Measurements from ENCODE around the gene F2RL1. TPM values are rescaled to one million over a fixed set of nuclear protein-coding genes. Genes with fewer than 3 reads are reported as not detected.
A peak's percentile ranks its signal among the peaks of the same experiment; 100 is the strongest.
"Not testable (repeated sequence)": the region's sequence is repeated elsewhere in the genome, so short reads cannot be mapped to it uniquely, and the experiment has no call there.

F2RL1 gene
- total RNA-seq, 2 experiments from 2014 or later, result 1.6 to 2.2 TPM

- ATAC-seq (no peak), DNase-seq (no peak)
- CTCF ChIA-PET, result no interaction called here
- POLR2A ChIA-PET, result no interaction called here
- H3K9me3 Mint-ChIP-seq (ENCODE audit: insufficient read depth), result no peaks in the 10 kb centered on the region
- no peak overlapping the region for H3K27ac Mint-ChIP-seq
- no peaks in the 10 kb centered on the region for H3K4me1 Mint-ChIP-seq (ENCODE audit: low read depth)
- peaks cover under 1% of the 10 kb centered on the region for H3K27me3 Mint-ChIP-seq (ENCODE audit: low read depth)
- no peaks in the 10 kb centered on the region for H3K36me3 Mint-ChIP-seq (ENCODE audit: low read depth)
- no peak overlapping the region for H3K4me3 Mint-ChIP-seq
Measured at GRCh38 chr5:76831110-76831452, 12.3 kb downstream of the F2RL1 start.

- no peak overlapping the region for H3K27ac Mint-ChIP-seq
- CTCF ChIA-PET, result no interaction called here
Measured at GRCh38 chr5:76836181-76836580, 17.4 kb downstream of the F2RL1 start.

GRCh38 chr5:76836585-76836984 lies 17.8 kb downstream of the F2RL1 start:
- Mint-ChIP-seq H3K27me3 (ENCODE audit: low read depth) (peaks cover 2% of the 10 kb centered on the region), H3K4me1 (ENCODE audit: low read depth) (no peaks in the 10 kb centered on the region), H3K27ac (no peak overlapping the region), H3K4me3 (no peak overlapping the region), H3K9me3 (ENCODE audit: insufficient read depth) (no peaks in the 10 kb centered on the region), H3K36me3 (ENCODE audit: low read depth) (no peaks in the 10 kb centered on the region)
- ChIA-PET CTCF (no interaction called here), POLR2A (no interaction called here)
- ATAC-seq (no peak), DNase-seq (no peak)

More at GRCh38 chr5:76836181-76836580, 17.4 kb downstream of the F2RL1 start:
- POLR2A ChIA-PET, result no interaction called here
- Mint-ChIP-seq H3K9me3 (ENCODE audit: insufficient read depth) (no peaks in the 10 kb centered on the region), H3K4me3 (no peak overlapping the region), H3K4me1 (ENCODE audit: low read depth) (no peaks in the 10 kb centered on the region), H3K27me3 (ENCODE audit: low read depth) (no peaks in the 10 kb centered on the region), H3K36me3 (ENCODE audit: low read depth) (no peaks in the 10 kb centered on the region)
- no peak for DNase-seq
- ATAC-seq, result no peak

GRCh38 chr5:76838481-76839261 lies 19.8 kb downstream of the F2RL1 start:
- Mint-ChIP-seq H3K4me3 (no peak overlapping the region), H3K27me3 (ENCODE audit: low read depth) (peaks cover 9% of the 10 kb centered on the region), H3K9me3 (ENCODE audit: insufficient read depth) (no peaks in the 10 kb centered on the region), H3K27ac (no peak overlapping the region), H3K4me1 (ENCODE audit: low read depth) (no peaks in the 10 kb centered on the region), H3K36me3 (ENCODE audit: low read depth) (no peaks in the 10 kb centered on the region)
- DNase-seq (no peak), ATAC-seq (no peak)
- POLR2A ChIA-PET, result no interaction called here
- CTCF ChIA-PET, result no interaction called here

GRCh38 chr5:76841361-76841760 lies 22.5 kb downstream of the F2RL1 start:
- ChIA-PET CTCF (interaction anchor here (2.3 kb wide), 1 partner anchor 27 kb away, joined by 5 read pairs; no protein-coding TSS in a partner anchor), POLR2A (interaction anchor here (0.7 kb wide), 1 partner anchor 36 kb away, joined by 4 read pairs; no protein-coding TSS in a partner anchor)
- H3K9me3 Mint-ChIP-seq (ENCODE audit: insufficient read depth), result no peaks in the 10 kb centered on the region
- no peaks in the 10 kb centered on the region for H3K4me1 Mint-ChIP-seq (ENCODE audit: low read depth)
- H3K27ac Mint-ChIP-seq, result no peak overlapping the region
- no peaks in the 10 kb centered on the region for H3K36me3 Mint-ChIP-seq (ENCODE audit: low read depth)
- DNase-seq, result no peak
- peaks cover 12% of the 10 kb centered on the region for H3K27me3 Mint-ChIP-seq (ENCODE audit: low read depth)
- no peak overlapping the region for H3K4me3 Mint-ChIP-seq
- no peak for ATAC-seq

GRCh38 chr5:76845890-76846289 lies 27.1 kb downstream of the F2RL1 start:
- DNase-seq (no peak), ATAC-seq (no peak)
- no peaks in the 10 kb centered on the region for H3K9me3 Mint-ChIP-seq (ENCODE audit: insufficient read depth)
- H3K4me1 Mint-ChIP-seq (ENCODE audit: low read depth), result peaks cover 20% of the 10 kb centered on the region
- ChIA-PET CTCF (no interaction called here), POLR2A (no interaction called here)
- peaks cover 2% of the 10 kb centered on the region for H3K36me3 Mint-ChIP-seq (ENCODE audit: low read depth)
- H3K27me3 Mint-ChIP-seq (ENCODE audit: low read depth), result peaks cover 12% of the 10 kb centered on the region
- no peak overlapping the region for H3K27ac Mint-ChIP-seq
- no peak overlapping the region for H3K4me3 Mint-ChIP-seq

- Mint-ChIP-seq H3K9me3 (ENCODE audit: insufficient read depth) (peaks cover 8% of the 10 kb centered on the region), H3K4me3 (peak within 1 kb of the TSS; percentile 40), H3K27me3 (ENCODE audit: low read depth) (no peaks in the 10 kb centered on the region), H3K27ac (peak within 1 kb of the TSS; percentile 78), H3K4me1 (ENCODE audit: low read depth) (peaks cover 51% of the 10 kb centered on the region), H3K36me3 (ENCODE audit: low read depth) (peaks cover 16% of the 10 kb centered on the region)
- DNase-seq (peak; percentile 70), ATAC-seq (peak; percentile 90)
- ChIA-PET POLR2A (interaction anchor here (1.1 kb wide), 1 partner anchor 180 kb away, joined by 3 read pairs; the partner anchor contains the start of gene AGGF1), CTCF (interaction anchor here (0.6 to 1.2 kb wide), 4 partner anchors 9 to 233 kb away, joined by 3 to 4 read pairs (median 3); no protein-coding TSS in a partner anchor)
Measured at GRCh38 chr5:76849419-76850291, 30.8 kb downstream of the F2RL1 start, which contains the start of gene S100Z. Gene S100Z, plus strand, starts transcription at chr5:76850014. Its CDS starts 25,346 bp downstream, at chr5:76875360.

- DNase-seq, result no peak
- no peak for ATAC-seq
- POLR2A ChIA-PET, result interaction anchor here (1.1 kb wide), 1 partner anchor 179 kb away, joined by 3 read pairs; the partner anchor contains the start of gene AGGF1
- Mint-ChIP-seq H3K4me1 (ENCODE audit: low read depth) (peaks cover 61% of the 10 kb centered on the region), H3K27ac (peak overlapping the region; percentile 78), H3K9me3 (ENCODE audit: insufficient read depth) (peaks cover 8% of the 10 kb centered on the region), H3K36me3 (ENCODE audit: low read depth) (peaks cover 25% of the 10 kb centered on the region), H3K27me3 (ENCODE audit: low read depth) (no peaks in the 10 kb centered on the region), H3K4me3 (peak overlapping the region; percentile 40)
- CTCF ChIA-PET, result interaction anchor here (0.6 kb wide), 1 partner anchor 31 kb away, joined by 3 read pairs; no protein-coding TSS in a partner anchor
Measured at GRCh38 chr5:76850543-76851145, 31.8 kb downstream of the F2RL1 start.

GRCh38 chr5:76851728-76852369 lies 33.0 kb downstream of the F2RL1 start:
- Mint-ChIP-seq H3K36me3 (ENCODE audit: low read depth) (peaks cover 37% of the 10 kb centered on the region), H3K4me3 (no peak overlapping the region), H3K27ac (peak overlapping the region; percentile 78), H3K27me3 (ENCODE audit: low read depth) (no peaks in the 10 kb centered on the region), H3K4me1 (ENCODE audit: low read depth) (peaks cover 73% of the 10 kb centered on the region), H3K9me3 (ENCODE audit: insufficient read depth) (peaks cover 12% of the 10 kb centered on the region)
- DNase-seq, result no peak
- no peak for ATAC-seq
- CTCF ChIA-PET, result interaction anchor here (0.6 kb wide), 1 partner anchor 11 kb away, joined by 3 read pairs; no protein-coding TSS in a partner anchor
- POLR2A ChIA-PET, result no interaction called here

- Mint-ChIP-seq H3K36me3 (ENCODE audit: low read depth) (peaks cover 38% of the 10 kb centered on the region), H3K27ac (no peak overlapping the region), H3K4me1 (ENCODE audit: low read depth) (peaks cover 76% of the 10 kb centered on the region), H3K9me3 (ENCODE audit: insufficient read depth) (peaks cover 12% of the 10 kb centered on the region), H3K27me3 (ENCODE audit: low read depth) (no peaks in the 10 kb centered on the region), H3K4me3 (no peak overlapping the region)
- DNase-seq (no peak), ATAC-seq (no peak)
- CTCF ChIA-PET, result no interaction called here
- POLR2A ChIA-PET, result interaction anchor here (1.1 kb wide), 1 partner anchor 177 kb away, joined by 3 read pairs; the partner anchor contains the start of gene AGGF1
Measured at GRCh38 chr5:76852772-76853171, 33.9 kb downstream of the F2RL1 start.

- DNase-seq; H3K27ac Mint-ChIP-seq; ATAC-seq; POLR2A ChIA-PET; H3K4me3 Mint-ChIP-seq; CTCF ChIA-PET; H3K27me3 Mint-ChIP-seq (ENCODE audit: low read depth): not testable (repeated sequence)
- Mint-ChIP-seq H3K9me3 (ENCODE audit: insufficient read depth) (peaks cover 12% of the 10 kb centered on the region), H3K4me1 (ENCODE audit: low read depth) (peaks cover 76% of the 10 kb centered on the region), H3K36me3 (ENCODE audit: low read depth) (peaks cover 38% of the 10 kb centered on the region)
Measured at GRCh38 chr5:76853741-76854140, 34.9 kb downstream of the F2RL1 start.

Data from activated CD8-positive, alpha-beta T cell treated with anti-CD3 and anti-CD28 coated beads, Interleukin-2, amount 10 ng/mL, durations not matched to agents 7 days and 5 days (primary cell).